KMS-11 (cell line): ENCODE data around the gene DSG4.

Source experiments
- H2AFZ ChIP-seq: fragments of 200-600 bp; sonication (generic); 2 replicates; pipeline ENCODE4 v1.6.1; 2016; ENCODE audit warnings: antibody characterized with exemption, mixed run types, low read depth
- H3K27ac ChIP-seq: fragments of 200-600 bp; sonication (generic); 2 replicates; pipeline ENCODE4 v1.6.1; 2016; ENCODE audit warnings: mild to moderate bottlenecking, mixed run types
- H3K27me3 ChIP-seq: fragments of 200-600 bp; sonication (generic); 2 replicates; pipeline ENCODE4 v1.6.1; 2017; ENCODE audit warnings: mild to moderate bottlenecking, low read depth, mixed run types, moderate library complexity; ENCODE audit not compliant: insufficient read depth
- H3K36me3 ChIP-seq: fragments of 200-600 bp; sonication (generic); 2 replicates; pipeline ENCODE4 v1.6.1; 2017; ENCODE audit warnings: mild to moderate bottlenecking, mixed run types; ENCODE audit not compliant: insufficient read depth
- H3K4me1 ChIP-seq: fragments of 200-600 bp; sonication (generic); 2 replicates; pipeline ENCODE4 v1.6.1; 2016; ENCODE audit warnings: mild to moderate bottlenecking, low read depth, mixed run types; ENCODE audit not compliant: poor library complexity, severe bottlenecking
- H3K4me2 ChIP-seq: fragments of 200-600 bp; sonication (generic); 2 replicates; pipeline ENCODE4 v1.7.0; 2016; ENCODE audit warnings: mild to moderate bottlenecking, mixed run types
- H3K4me3 ChIP-seq: fragments of 200-600 bp; sonication (generic); IDR thresholded peaks from 2 replicates; pipeline ENCODE4 v1.6.1; 2017; ENCODE audit warnings: low read depth, low read length, mixed read lengths; ENCODE audit not compliant: insufficient read depth
- H3K79me2 ChIP-seq: fragments of 200-600 bp; sonication (generic); 2 replicates; pipeline ENCODE4 v1.6.1; 2016; ENCODE audit warnings: low read depth, mixed run types; ENCODE audit not compliant: insufficient read depth
- H3K9ac ChIP-seq: fragments of 200-600 bp; sonication (generic); 2 replicates; pipeline ENCODE4 v1.6.1; 2016; ENCODE audit warnings: mild to moderate bottlenecking, mixed run types
- H4K20me1 ChIP-seq: fragments of 200-600 bp; sonication (generic); 2 replicates; pipeline ENCODE4 v1.6.1; 2016; ENCODE audit warnings: mild to moderate bottlenecking, mixed run types; ENCODE audit not compliant: insufficient read depth
- TF ChIP-seq, protein P1 (sequence below): fragments of 200-600 bp; sonication (generic); conservative IDR thresholded peaks from 2 replicates; pipeline ENCODE4 v1.6.1; 2017; ENCODE audit warnings: low read depth, mild to moderate bottlenecking, antibody characterized with exemption, low read length, moderate library complexity, mixed read lengths

DSG4 gene

DNA sequence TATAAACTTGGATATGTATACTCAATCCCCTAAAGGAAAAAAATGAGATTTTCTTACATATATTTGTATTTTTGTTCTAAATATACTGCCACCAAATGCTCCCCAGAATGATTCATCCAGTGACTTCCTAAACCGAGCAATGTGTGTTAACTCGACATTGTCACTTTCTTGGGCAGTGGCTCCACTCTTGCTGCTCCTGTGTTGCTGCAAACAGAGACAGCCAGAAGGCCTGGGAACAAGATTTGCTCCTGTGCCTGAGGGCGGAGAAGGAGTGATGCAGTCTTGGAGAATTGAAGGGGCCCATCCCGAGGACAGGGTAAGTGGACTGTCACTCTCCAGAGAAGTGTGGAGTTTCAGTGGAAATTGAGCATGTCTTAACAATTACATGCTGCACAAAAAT lies 32.7 kb downstream of the DSG4 start:
- Histone ChIP-seq H3K27me3 (no peaks in the 10 kb centered on the region), H3K4me2 (no peak overlapping the region), H4K20me1 (no peaks in the 10 kb centered on the region), H2AFZ (no peak overlapping the region), H3K9ac (no peak overlapping the region), H3K4me3 (no peak overlapping the region), H3K4me1 (no peaks in the 10 kb centered on the region), H3K27ac (no peak overlapping the region), H3K79me2 (no peaks in the 10 kb centered on the region), H3K36me3 (no peaks in the 10 kb centered on the region)
- TF ChIP-seq, protein P1, sequence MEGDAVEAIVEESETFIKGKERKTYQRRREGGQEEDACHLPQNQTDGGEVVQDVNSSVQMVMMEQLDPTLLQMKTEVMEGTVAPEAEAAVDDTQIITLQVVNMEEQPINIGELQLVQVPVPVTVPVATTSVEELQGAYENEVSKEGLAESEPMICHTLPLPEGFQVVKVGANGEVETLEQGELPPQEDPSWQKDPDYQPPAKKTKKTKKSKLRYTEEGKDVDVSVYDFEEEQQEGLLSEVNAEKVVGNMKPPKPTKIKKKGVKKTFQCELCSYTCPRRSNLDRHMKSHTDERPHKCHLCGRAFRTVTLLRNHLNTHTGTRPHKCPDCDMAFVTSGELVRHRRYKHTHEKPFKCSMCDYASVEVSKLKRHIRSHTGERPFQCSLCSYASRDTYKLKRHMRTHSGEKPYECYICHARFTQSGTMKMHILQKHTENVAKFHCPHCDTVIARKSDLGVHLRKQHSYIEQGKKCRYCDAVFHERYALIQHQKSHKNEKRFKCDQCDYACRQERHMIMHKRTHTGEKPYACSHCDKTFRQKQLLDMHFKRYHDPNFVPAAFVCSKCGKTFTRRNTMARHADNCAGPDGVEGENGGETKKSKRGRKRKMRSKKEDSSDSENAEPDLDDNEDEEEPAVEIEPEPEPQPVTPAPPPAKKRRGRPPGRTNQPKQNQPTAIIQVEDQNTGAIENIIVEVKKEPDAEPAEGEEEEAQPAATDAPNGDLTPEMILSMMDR = no peak

DNA sequence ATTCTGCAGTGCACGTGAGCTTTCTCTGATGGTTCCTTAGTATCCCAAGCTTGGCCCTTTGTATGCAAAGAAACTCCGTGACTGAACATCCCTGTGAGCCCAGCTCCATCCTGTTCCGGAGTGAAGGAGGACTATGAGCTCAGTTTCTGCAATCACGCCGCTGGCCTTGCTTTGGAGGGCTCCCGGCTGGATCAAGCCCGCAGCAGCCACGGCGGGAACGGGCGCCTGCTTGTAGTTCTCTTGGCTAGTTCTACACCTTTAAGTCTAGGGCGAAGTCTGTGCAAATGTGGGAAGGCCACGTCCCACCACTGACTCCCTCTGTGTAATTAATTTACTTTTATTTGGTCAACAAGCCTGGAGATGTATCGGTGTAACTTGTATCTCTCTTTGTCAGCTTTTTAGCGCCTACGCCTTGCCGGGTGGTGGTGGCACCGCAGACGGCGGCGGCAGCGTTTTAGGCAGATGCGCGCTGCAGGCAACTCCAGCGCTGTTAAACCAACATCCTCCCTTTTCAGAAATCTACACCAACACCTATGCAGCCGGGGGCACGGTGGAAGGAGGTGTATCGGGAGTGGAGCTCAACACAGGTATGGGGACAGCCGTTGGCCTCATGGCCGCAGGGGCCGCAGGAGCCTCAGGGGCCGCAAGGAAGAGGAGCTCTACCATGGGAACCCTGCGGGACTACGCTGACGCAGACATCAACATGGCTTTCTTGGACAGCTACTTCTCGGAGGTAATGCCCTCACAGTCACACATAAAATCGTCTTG lies 34.3 kb downstream of the DSG4 start:
- no peaks in the 10 kb centered on the region for H3K4me1 ChIP-seq
- H3K36me3 ChIP-seq = no peaks in the 10 kb centered on the region
- H3K4me2 ChIP-seq = no peak overlapping the region
- H3K9ac ChIP-seq = no peak overlapping the region
- H4K20me1 ChIP-seq = no peaks in the 10 kb centered on the region
- no peak overlapping the region for H3K4me3 ChIP-seq
- H3K79me2 ChIP-seq = no peaks in the 10 kb centered on the region
- no peaks in the 10 kb centered on the region for H3K27me3 ChIP-seq
- no peak overlapping the region for H2AFZ ChIP-seq
- H3K27ac ChIP-seq = no peak overlapping the region
- TF ChIP-seq, protein P1 = no peak

DNA sequence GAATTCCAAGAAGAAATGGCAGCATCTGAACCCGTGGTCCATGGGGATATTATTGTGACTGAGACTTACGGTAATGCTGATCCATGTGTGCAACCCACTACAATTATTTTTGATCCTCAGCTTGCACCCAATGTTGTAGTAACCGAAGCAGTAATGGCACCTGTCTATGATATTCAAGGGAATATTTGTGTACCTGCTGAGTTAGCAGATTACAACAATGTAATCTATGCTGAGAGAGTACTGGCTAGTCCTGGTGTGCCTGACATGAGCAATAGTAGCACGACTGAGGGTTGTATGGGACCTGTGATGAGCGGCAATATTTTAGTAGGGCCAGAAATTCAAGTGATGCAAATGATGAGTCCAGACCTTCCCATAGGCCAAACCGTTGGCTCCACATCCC lies 36.6 kb downstream of the DSG4 start:
- H3K27ac ChIP-seq = no peak overlapping the region
- no peak overlapping the region for H3K4me2 ChIP-seq

DNA sequence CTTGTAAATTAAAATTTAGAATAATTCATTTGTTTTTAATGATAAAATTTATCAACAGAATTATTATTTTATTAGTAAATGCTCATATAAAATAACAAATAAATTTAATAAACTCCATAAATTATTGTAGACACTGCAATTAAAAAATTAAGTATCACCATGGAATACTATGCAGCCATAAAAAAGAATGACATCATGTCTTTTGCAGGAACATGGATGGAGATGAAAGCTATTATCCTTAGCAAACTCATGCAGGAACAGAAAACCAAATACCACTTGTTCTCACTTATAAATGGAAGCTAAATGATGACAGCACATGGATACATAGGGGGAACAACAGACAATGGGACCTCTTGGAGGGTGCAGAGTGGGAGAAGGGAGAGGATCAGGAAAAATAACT lies 41.3 kb downstream of the DSG4 start:
- Histone ChIP-seq H3K79me2 (no peaks in the 10 kb centered on the region), H3K4me1 (no peaks in the 10 kb centered on the region), H3K4me2 (no peak overlapping the region), H3K27me3 (no peaks in the 10 kb centered on the region), H3K36me3 (no peaks in the 10 kb centered on the region), H2AFZ (no peak overlapping the region), H3K27ac (no peak overlapping the region), H4K20me1 (no peaks in the 10 kb centered on the region), H3K9ac (no peak overlapping the region), H3K4me3 (no peak overlapping the region)
- TF ChIP-seq, protein P1 = no peak

More for the DNA sequence above, 36.6 kb downstream of the DSG4 start:
- Histone ChIP-seq H3K4me3 (no peak overlapping the region), H4K20me1 (no peaks in the 10 kb centered on the region), H3K36me3 (no peaks in the 10 kb centered on the region), H3K27me3 (no peaks in the 10 kb centered on the region), H2AFZ (no peak overlapping the region), H3K9ac (no peak overlapping the region), H3K79me2 (no peaks in the 10 kb centered on the region), H3K4me1 (no peaks in the 10 kb centered on the region)
- TF ChIP-seq, protein P1 = no peak
